Testis (tissue), 2 donors: ENCODE results near the gene MTRF1L.

ENCODE experiments used
- CTCF ChIP-seq, 3 experiments: fragments of 450-650 bp in 2 of 3; fragments of 200-600 bp in 1 of 3; sonication (generic) in 1 of 3; IDR thresholded peaks; one replicate each; pipeline ENCODE4 v1.5.1; 2016 to 2019; ENCODE audit warnings: antibody characterized with exemption in 3 of 3, mild to moderate bottlenecking in 2 of 3, moderate library complexity in 1 of 3
- POLR2A ChIP-seq: fragments of 450-650 bp; IDR thresholded peaks from one replicate; pipeline ENCODE4 v1.6.1; 2017; ENCODE audit warnings: antibody characterized with exemption, mild to moderate bottlenecking, moderate library complexity

- TF ChIP-seq CTCF (IDR thresholded peaks at IDR 0.05) (no peak), POLR2A (no peak)
Measured at GRCh38 chr6:153028963-153029362, 26.5 kb upstream of the MTRF1L start.
